Ramos (cell line): ENCODE data around the gene KLHL42.

Source experiments
- in situ Hi-C: fragments of 300-500 bp; cut with MboI; formaldehyde crosslinking; loops from one replicate; pipeline ENCODE4 v1.14.3; 2022; ENCODE audit warnings: low sequenced_read_pairs; ENCODE audit not compliant: unreplicated experiment

The KLHL42 gene

GRCh38 chr12:27812502-27812901, 32.5 kb downstream of the KLHL42 start:
- in situ Hi-C loops: no loop called here

DNA sequence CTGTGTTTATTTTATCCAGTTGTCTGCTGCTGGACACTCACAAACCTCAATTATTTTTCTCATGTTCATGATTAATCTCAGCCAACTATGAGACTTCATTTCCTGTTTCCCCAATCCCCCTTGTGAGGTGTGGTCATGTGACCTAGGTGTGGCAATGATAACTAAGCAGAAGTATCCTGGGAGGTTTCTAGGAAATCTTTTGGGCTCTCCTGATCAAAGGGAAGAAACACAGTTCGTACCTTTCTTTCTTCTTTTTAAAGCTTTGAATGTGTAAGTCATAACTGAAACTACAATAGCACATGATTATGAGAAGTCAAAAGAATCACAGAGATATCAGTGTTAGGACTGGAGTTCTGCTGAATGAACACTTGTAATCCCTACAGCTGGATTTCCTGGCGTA, 34.4 kb downstream of the KLHL42 start:
- in situ Hi-C loops: no loop called here

DNA sequence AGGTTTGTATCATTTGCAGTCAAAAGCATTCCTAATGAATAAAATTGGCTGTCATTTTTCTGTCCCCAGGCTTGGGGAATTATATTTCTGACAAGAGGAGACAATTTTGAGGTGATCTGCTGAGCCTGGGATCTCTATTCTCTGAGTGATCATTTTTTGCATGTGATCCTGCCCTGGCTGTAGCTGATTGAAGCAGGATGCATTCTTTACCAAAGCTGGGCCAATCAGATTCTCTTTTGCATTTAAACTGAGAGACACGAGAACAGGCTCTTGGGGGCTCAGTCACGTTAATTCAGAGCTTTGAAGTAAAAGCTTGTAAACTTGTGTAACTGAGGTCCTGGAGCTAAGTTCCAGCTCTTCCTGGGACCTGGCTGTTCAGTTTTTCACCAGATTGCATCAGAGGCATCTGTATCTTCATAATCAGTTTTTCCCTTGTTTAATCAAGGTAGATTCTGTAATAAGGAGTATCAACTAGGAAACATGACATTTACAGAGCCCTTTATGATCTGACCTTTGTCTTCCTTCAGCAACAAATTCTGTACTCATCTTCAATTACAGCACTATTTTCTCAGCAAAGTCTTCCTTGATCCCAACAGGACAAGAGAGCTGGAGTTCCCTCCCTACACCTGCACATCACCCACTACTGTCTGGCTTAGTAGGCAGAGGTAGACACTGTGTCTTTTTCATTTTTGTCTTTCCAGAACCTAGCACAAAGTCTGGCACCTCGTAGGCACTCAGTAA, 35.0 kb downstream of the KLHL42 start:
- in situ Hi-C loops: no loop called here

- in situ Hi-C loops: no loop called here
Measured at GRCh38 chr12:27817766-27818165, 37.7 kb downstream of the KLHL42 start.

DNA sequence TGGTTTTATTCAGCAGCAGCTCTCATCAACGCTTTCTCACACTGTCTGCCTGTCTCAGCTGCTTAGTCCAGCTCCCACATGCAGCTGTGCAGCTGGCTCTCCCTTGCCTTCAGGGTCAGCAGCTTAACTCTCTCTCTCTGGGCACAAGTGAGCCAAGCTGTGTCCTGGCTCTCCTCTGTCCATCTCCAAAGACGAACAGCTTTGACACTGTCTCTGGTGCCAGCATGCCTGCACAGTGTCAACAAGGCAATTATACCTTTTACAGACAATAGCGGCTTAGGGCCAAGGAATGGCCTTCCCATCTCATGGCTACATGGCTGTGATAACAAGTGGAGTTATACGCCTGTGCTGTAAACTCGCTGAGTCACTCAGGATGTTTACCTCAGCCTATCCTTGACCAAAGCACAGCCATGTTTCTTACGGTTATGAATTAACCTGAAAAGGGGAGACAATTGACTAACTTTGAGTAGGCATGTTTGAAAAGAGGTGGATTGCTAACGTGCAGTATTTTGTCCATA, 38.4 kb downstream of the KLHL42 start:
- in situ Hi-C loops: no loop called here

DNA sequence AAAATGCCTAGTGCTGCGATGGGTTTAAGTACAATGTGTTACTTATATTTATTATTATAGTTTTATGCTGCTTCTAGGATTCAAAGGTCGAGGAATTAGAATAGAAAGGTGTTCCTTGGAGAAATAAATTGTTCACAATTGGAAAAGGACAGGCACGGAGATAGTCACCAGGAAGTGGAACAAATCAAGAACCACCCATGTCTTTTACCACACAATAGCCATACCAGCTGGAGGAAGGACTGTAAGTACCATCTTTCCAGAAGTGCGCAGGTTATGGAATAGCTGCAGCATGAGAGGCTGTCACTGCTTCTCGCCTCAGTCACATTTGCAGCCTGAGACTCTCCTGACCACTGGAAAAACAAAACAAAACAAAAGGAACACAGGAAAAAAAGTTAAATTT, 40.5 kb downstream of the KLHL42 start:
- in situ Hi-C loops: no loop called here

DNA sequence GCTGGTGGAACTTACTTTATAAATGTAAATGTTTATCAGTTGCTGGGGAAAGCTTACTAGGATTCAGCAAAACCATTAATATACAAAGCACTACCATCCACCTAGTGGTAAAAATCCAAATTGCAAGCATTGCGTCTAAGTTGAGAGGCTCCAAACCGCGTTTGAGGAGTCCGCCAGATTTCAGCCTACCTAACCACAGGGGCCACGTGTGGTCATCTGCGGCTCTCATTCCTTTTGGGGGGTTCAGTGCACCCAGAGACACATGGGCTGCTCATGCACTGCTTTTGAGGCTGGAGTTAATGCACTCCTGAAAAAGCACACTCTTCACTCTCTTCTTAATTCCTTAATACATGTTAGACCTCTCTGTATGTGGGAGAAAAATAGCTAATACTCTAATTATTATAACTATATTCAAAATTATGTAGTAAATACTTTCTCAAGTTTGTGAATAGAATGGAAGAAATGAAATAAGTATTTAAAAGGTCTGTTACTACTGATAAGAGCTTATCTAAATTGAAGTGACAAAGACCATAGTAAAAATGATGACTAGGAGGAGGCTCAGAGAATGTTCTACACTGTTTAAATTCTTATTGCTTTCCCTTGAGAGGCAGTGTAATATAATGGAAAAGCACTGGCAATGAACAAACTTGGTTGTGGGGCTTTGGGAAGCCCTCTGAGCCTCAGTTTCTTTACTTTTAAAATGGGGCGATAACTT, 41.4 kb downstream of the KLHL42 start:
- in situ Hi-C loops: no loop called here

GRCh38 chr12:27822076-27822712, 42.2 kb downstream of the KLHL42 start:
- in situ Hi-C loops: no loop called here

DNA sequence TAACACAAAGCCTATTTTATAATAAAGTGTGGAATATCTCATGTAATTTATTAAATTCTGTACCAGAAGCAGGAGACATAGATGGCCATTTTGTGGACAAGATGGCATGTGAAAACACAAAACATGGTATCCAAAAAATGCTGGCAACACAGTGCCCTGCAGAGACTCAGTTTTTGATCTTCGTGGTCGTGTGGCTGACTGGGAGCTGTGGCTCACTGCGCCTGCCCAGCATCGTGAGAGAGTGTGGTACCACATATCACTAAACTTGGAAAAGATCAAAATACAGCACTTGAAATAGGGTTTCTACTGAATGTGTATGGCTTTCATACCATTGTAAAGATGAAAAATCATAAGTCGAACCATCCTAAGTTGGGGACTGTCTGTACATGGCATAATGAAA, 43.0 kb downstream of the KLHL42 start:
- in situ Hi-C loops: no loop called here

DNA sequence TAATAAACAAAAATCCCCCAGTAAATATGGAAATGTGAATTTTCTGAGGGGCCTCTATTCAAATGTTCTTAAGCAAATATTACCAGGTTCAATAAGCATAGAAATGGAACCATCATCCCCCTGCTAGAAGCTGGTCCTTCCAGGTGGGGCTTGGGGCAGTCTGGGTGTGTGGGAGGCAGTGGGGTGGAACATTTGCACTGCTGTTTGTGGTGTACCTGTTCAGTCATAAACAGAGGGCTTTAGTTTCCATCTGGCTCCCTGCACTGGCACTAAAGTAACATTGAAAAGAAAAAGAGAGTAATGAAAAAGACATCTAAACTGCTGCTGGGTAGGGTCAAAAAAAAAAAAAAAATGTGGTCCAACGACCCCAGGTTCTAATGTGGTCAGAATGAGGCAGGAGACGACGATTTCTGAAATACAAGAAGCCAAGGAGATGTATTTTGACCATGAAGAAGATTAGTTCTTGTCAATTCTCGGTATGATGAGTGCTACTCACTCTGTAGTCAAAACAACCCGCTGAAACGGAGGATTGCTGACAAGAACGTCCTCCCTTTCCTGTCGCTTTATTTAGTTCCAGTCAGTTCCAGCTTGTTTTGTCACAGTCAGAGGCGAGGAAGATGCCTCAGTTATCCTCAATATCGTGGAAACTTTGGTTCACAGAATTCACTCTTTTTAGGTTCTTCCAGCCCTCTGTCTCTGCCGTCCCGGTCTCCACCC, 44.3 kb downstream of the KLHL42 start:
- in situ Hi-C loops: no loop called here

GRCh38 chr12:27826076-27826475, 46.0 kb downstream of the KLHL42 start:
- in situ Hi-C loops: no loop called here

- in situ Hi-C loops: no loop called here
Measured at GRCh38 chr12:27828196-27828595, 48.2 kb downstream of the KLHL42 start.

- in situ Hi-C loops: no loop called here
Measured at GRCh38 chr12:27838543-27839185, 58.6 kb downstream of the KLHL42 start.

DNA sequence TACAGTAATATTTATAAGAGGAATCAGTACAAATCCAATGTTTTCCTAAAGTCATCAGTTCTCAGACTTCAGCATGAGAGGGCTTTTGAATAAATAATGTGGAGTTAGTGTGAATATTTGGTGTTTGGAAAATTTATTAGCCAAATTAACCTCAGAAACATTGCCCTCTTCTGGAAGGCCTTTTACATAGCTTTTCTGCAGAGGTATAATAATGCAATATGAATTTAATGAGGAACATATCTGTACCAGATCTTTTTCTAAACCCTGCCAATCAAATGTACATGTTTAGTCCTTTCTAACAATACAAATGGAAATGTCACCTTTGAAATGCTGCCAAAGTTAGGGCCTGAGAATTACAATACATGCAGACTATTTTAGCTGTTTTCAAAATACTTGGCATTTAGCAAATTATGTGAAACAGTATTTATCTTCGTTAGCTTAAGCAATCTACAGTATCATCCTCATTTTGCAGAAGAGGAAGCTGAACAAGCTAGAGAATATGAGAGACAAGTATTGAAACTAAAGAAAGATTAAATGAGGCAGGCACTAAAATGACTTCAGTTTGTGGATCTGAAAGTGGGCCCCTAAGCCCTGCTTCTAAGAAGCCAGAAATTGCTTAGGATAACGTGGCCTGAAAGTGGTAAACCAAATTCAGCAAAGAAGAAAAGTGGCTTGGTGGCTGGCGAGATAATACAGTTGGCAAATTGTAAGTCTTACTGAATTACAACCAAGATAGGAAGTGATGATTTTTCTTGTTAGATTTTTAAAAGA, 60.4 kb downstream of the KLHL42 start:
- in situ Hi-C loops: no loop called here

- in situ Hi-C loops: no loop called here
Measured at GRCh38 chr12:27841392-27841882, 61.4 kb downstream of the KLHL42 start.

DNA sequence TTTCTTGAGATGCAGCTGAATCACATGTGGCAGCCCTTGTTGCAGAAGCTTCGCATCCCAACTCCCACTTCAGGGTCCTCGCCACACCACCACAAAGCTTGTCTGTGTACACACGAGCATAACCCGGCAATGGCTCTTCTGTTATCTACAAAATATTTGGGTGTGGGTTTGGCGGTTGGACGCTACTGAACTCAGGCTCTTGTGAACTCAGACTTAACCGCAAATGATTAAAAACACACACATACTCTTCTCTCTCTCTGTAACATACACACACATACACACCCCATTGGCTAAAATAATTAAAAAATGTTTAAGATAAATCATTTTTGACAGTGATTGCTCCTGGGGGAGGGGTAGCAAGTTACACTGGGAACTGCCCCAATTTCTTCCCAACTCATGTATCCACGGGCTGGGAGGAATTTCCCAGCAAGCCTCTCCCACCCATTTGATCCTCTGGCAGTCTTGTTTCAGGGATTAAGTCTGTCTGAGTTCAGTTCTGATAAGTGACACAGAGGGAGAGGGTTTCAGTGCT, 63.7 kb downstream of the KLHL42 start:
- in situ Hi-C loops: no loop called here

DNA sequence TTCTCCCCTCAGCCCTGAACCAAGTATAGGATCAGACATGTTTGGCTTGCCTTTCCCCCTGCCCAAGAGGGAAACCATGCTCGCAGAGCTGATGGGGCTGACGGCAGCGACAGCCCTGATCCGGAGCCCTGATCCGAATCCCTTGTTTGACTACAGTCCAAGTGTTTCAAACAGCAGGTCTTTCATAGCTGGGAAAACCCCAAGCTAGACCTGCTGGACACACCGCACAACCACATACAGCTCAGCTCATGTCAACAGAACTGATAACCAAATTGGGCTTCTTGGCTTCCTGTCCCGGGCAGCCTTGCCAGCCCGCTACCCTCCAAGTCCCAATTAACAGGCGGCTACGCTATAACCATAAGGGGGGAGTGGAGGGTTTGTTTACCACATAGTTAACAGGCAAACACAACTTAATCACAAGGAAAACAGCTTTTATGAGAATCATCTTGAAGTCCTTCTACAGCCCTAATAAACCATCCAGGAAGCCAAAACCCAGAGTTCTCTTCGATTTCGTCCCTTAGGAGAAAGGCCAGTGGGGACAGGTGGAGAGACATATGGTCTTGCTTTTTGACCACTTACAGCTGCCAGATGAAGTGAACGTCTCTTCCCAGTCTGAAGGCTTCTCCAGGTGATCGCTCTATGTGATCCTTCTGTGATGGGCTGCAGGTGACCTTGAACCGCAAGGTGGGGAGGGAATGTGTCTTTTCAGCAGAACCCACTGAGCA, 64.5 kb downstream of the KLHL42 start:
- in situ Hi-C loops: no loop called here

DNA sequence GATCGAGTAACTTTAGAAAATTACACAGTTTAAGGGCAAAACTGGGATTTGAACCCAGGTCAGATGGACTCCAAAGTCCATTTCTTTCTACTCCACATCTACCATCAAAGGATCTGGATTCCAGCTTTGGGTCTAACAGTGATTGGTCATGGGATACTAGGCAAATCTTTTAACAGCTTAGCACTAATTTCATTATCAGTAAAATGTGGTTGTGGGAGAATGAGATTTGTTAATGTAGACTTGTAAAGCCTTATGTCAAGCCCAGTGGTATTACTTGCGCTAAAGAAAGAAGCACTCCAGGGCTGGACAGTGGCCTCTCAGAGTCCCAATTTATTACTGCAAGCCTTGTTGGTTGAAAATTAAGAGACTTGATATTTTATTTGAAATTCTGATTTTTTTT, 65.2 kb downstream of the KLHL42 start:
- in situ Hi-C loops: no loop called here
